ENCODE data around the gene SMARCB1. TPM values are rescaled to one million over a fixed set of nuclear protein-coding genes. Genes with fewer than 3 reads are reported as not detected.

Gene SMARCB1
- total RNA-seq, 1 experiment from 2014 or later = 136 TPM

DNA sequence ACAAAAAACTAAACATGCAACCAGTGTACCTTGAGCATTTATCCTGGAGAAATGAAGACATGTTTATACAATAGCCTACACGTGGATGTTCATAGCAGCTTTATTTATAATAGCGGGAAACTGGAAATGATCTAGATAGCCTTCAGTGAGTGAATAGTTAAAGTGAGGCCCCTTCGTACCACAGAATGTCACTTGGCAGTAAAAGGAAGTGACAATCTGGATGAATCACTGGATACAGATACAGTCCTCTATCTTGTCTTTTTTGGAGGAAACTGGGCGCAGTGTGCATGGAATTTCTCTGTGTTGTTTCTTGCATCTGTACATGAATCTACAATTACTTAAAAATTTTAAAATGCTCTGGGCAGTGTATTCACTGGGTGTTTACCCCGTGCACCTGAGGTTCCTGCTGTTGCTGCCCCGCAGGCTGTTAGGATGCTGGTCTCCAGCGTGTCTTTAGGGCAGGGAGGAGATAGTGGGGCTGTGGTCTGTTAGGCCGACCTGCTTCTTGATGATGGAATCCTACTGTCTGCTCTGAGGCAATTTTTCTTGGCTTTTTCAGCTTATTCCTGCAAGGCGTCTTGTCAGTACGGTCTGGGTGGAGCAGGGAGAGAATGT lies 28.9 kb downstream of the SMARCB1 start:
- Histone ChIP-seq H2BK15ac (ENCODE audit: low read depth, low read length) (no peak overlapping the region), H3K14ac (ENCODE audit: insufficient read depth, low read length) (no peak overlapping the region), H3K79me1 (ENCODE audit: insufficient read depth, low read depth, low read length, poor library complexity, severe bottlenecking) (no peaks in the 10 kb centered on the region), H3K4ac (ENCODE audit: low read depth, low read length) (no peak overlapping the region), H3K4me2 (ENCODE audit: insufficient read depth, insufficient read length, low read length) (no peak overlapping the region), H3K56ac (ENCODE audit: insufficient read length, low read depth, low read length) (no peak overlapping the region), H3K27ac (ENCODE audit: insufficient read length, low read depth, low read length) (no peak overlapping the region), H4K20me1 (ENCODE audit: control insufficient read depth, insufficient read depth, insufficient read length) (no peaks in the 10 kb centered on the region), H3K27me3 (ENCODE audit: insufficient read depth, low read length) (no peaks in the 10 kb centered on the region), H2BK120ac (ENCODE audit: low read depth, low read length, poor library complexity, severe bottlenecking) (no peak overlapping the region), H3K9ac (ENCODE audit: extremely low read depth, insufficient read length, low read length) (no peak overlapping the region), H3T11ph (ENCODE audit: low read length) (no peak overlapping the region), H2BK20ac (ENCODE audit: low read depth, low read length, poor library complexity, severe bottlenecking) (no peak overlapping the region), H3K4me1 (ENCODE audit: insufficient read depth, low read length) (no peaks in the 10 kb centered on the region), H4K91ac (ENCODE audit: insufficient read length, low read depth, low read length) (no peak overlapping the region), H4K8ac (replicated peaks; ENCODE audit: insufficient read length, low read depth, low read length) (no peak overlapping the region), H2AK5ac (ENCODE audit: insufficient read length, low read length) (no peak overlapping the region), H3K23ac (ENCODE audit: insufficient read length, low read depth, low read length) (no peak overlapping the region), H3K18ac (ENCODE audit: insufficient read length, low read depth, low read length) (no peak overlapping the region), H2AFZ (ENCODE audit: low read length) (no peak overlapping the region), H2BK5ac (ENCODE audit: insufficient read length, low read length) (no peak overlapping the region), H3K9me3 (ENCODE audit: control insufficient read depth, low read depth, low read length) (no peaks in the 10 kb centered on the region), H2BK12ac (ENCODE audit: insufficient read length, low read depth, low read length) (no peak overlapping the region), H4K5ac (ENCODE audit: insufficient read length, low read depth, low read length) (no peak overlapping the region), H3K23me2 (ENCODE audit: insufficient read length, low read depth, low read length, poor library complexity, severe bottlenecking) (no peaks in the 10 kb centered on the region), H3K79me2 (ENCODE audit: insufficient read depth, low read length) (no peaks in the 10 kb centered on the region)
- no CpG with 5 or more reads among the region's 10 CpGs for WGBS (ENCODE audit: extremely low coverage, insufficient read length, low lambda C conversion rate)
- no peak for DNase-seq
- H3K4me1 Mint-ChIP-seq = peaks cover 4 to 9% of the 10 kb centered on the region in 2 experiments; a peak in 3 of 4 replicates
- no peaks in the 10 kb centered on the region for H3K9me3 Mint-ChIP-seq
- peaks cover 51 to 92% (median 87%) of the 10 kb centered on the region in 3 experiments for H3K36me3 Mint-ChIP-seq (ENCODE audit: insufficient read depth in 1 of 3, low read depth in 3 of 3)
- H3K27me3 Mint-ChIP-seq (ENCODE audit: low read depth) = no peaks in the 10 kb centered on the region
- no peak overlapping the region for H3K27ac Mint-ChIP-seq
- TF ChIP-seq, protein P1, sequence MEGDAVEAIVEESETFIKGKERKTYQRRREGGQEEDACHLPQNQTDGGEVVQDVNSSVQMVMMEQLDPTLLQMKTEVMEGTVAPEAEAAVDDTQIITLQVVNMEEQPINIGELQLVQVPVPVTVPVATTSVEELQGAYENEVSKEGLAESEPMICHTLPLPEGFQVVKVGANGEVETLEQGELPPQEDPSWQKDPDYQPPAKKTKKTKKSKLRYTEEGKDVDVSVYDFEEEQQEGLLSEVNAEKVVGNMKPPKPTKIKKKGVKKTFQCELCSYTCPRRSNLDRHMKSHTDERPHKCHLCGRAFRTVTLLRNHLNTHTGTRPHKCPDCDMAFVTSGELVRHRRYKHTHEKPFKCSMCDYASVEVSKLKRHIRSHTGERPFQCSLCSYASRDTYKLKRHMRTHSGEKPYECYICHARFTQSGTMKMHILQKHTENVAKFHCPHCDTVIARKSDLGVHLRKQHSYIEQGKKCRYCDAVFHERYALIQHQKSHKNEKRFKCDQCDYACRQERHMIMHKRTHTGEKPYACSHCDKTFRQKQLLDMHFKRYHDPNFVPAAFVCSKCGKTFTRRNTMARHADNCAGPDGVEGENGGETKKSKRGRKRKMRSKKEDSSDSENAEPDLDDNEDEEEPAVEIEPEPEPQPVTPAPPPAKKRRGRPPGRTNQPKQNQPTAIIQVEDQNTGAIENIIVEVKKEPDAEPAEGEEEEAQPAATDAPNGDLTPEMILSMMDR (conservative IDR thresholded peaks at IDR 0.05) = no peak
- no peak overlapping the region; a peak in 1 of 5 replicates for H3K4me3 Mint-ChIP-seq
